ENCODE results near the gene OTOGL.
"Not testable (repeated sequence)": the region's sequence is repeated elsewhere in the genome, so short reads cannot be mapped to it uniquely, and the experiment has no call there.

OTOGL gene

GRCh38 chr12:80299976-80300375, 200.6 kb downstream of the OTOGL start:
- no peak overlapping the region for H2BK15ac ChIP-seq (ENCODE audit: low read depth, poor library complexity, severe bottlenecking)

GRCh38 chr12:80307436-80307835, 208.1 kb downstream of the OTOGL start:
- H3K27ac ChIP-seq (ENCODE audit: low read length, poor library complexity, severe bottlenecking); H3K4ac ChIP-seq (ENCODE audit: low read depth in 1 of 2, low read length in 2 of 2); H2BK5ac ChIP-seq (ENCODE audit: low read depth, low read length, poor library complexity, severe bottlenecking); H3K4me1 ChIP-seq (ENCODE audit: control insufficient read depth, insufficient read depth, low read depth, low read length); H2AK5ac ChIP-seq (ENCODE audit: low read length, severe bottlenecking); H3K79me1 ChIP-seq (replicated peaks; ENCODE audit: low read length, poor library complexity, severe bottlenecking); H2AFZ ChIP-seq (ENCODE audit: low read depth, low read length); H3K9me3 ChIP-seq (ENCODE audit: control insufficient read depth, low read length); H2BK12ac ChIP-seq (ENCODE audit: low read length in 2 of 2); H4K91ac ChIP-seq (ENCODE audit: low read length); H4K8ac ChIP-seq (ENCODE audit: low read length); H2BK15ac ChIP-seq (ENCODE audit: low read depth, poor library complexity, severe bottlenecking); DNase-seq; H3K36me3 ChIP-seq (ENCODE audit: control insufficient read depth in 1 of 2, insufficient read depth in 2 of 2, low read depth in 1 of 2, low read length in 2 of 2); H3K4me3 ChIP-seq (ENCODE audit: insufficient read depth in 1 of 2, low read depth in 1 of 2, low read length in 2 of 2); H3K18ac ChIP-seq (ENCODE audit: low read depth in 1 of 2, low read length in 2 of 2); H3K4me2 ChIP-seq (ENCODE audit: low read length, poor library complexity, severe bottlenecking); H3K27me3 ChIP-seq (ENCODE audit: control insufficient read depth in 1 of 2, insufficient read depth in 1 of 2, low read length in 2 of 2); H3K14ac ChIP-seq (ENCODE audit: low read length in 2 of 2); H3K23ac ChIP-seq (ENCODE audit: low read length in 2 of 2); H2BK120ac ChIP-seq (ENCODE audit: low read depth, low read length); H3K9ac ChIP-seq (ENCODE audit: low read length): not testable (repeated sequence)
- 96% methylated on average over 9 of the region's 27 CpGs for WGBS

More at GRCh38 chr12:80299976-80300375, 200.6 kb downstream of the OTOGL start:
- no peaks in the 10 kb centered on the region for H3K9me3 ChIP-seq (ENCODE audit: control insufficient read depth, low read length)
- no peaks in the 10 kb centered on the region for H3K79me1 ChIP-seq (replicated peaks; ENCODE audit: low read length, poor library complexity, severe bottlenecking)
- H3K4me3 ChIP-seq (ENCODE audit: insufficient read depth in 1 of 2, low read depth in 1 of 2, low read length in 2 of 2), result no peak overlapping the region
- H3K27me3 ChIP-seq (ENCODE audit: control insufficient read depth in 1 of 2, insufficient read depth in 1 of 2, low read length in 2 of 2), result no peaks in the 10 kb centered on the region
- no peaks in the 10 kb centered on the region for H3K36me3 ChIP-seq (ENCODE audit: control insufficient read depth in 1 of 2, insufficient read depth in 2 of 2, low read depth in 1 of 2, low read length in 2 of 2)
- DNase-seq, result no peak
- H3K4me1 ChIP-seq (ENCODE audit: control insufficient read depth, insufficient read depth, low read depth, low read length), result no peaks in the 10 kb centered on the region
- H2BK12ac ChIP-seq (ENCODE audit: low read length in 2 of 2), result no peak overlapping the region
- no peak overlapping the region for H3K27ac ChIP-seq (ENCODE audit: low read length, poor library complexity, severe bottlenecking)
- H2BK5ac ChIP-seq (ENCODE audit: low read depth, low read length, poor library complexity, severe bottlenecking), result no peak overlapping the region
- no peak overlapping the region for H4K8ac ChIP-seq (ENCODE audit: low read length)
- no peak overlapping the region for H2AK5ac ChIP-seq (ENCODE audit: low read length, severe bottlenecking)
- H3K4ac ChIP-seq (ENCODE audit: low read depth in 1 of 2, low read length in 2 of 2), result no peak overlapping the region
- no peak overlapping the region for H3K4me2 ChIP-seq (ENCODE audit: low read length, poor library complexity, severe bottlenecking)
- H4K91ac ChIP-seq (ENCODE audit: low read length), result no peak overlapping the region
- no peak overlapping the region for H2BK120ac ChIP-seq (ENCODE audit: low read depth, low read length)
- H3K18ac ChIP-seq (ENCODE audit: low read depth in 1 of 2, low read length in 2 of 2), result no peak overlapping the region
- WGBS, result 88% methylated on average over 3 of the region's 3 CpGs
- no peak overlapping the region for H3K14ac ChIP-seq (ENCODE audit: low read length in 2 of 2)
- no peak overlapping the region for H2AFZ ChIP-seq (ENCODE audit: low read depth, low read length)
- H3K9ac ChIP-seq (ENCODE audit: low read length), result no peak overlapping the region
- no peak overlapping the region for H3K23ac ChIP-seq (ENCODE audit: low read length in 2 of 2)

GRCh38 chr12:80313209-80313608, 213.9 kb downstream of the OTOGL start:
- no peak overlapping the region for H3K23ac ChIP-seq (ENCODE audit: low read length in 2 of 2)
- no peak for DNase-seq
- H3K14ac ChIP-seq (ENCODE audit: low read length in 2 of 2), result no peak overlapping the region
- no peak overlapping the region for H4K8ac ChIP-seq (ENCODE audit: low read length)
- H3K18ac ChIP-seq (ENCODE audit: low read depth in 1 of 2, low read length in 2 of 2), result no peak overlapping the region
- no peak overlapping the region for H3K4ac ChIP-seq (ENCODE audit: low read depth in 1 of 2, low read length in 2 of 2)
- H3K27me3 ChIP-seq (ENCODE audit: control insufficient read depth in 1 of 2, insufficient read depth in 1 of 2, low read length in 2 of 2), result peaks cover 0 to 3% of the 10 kb centered on the region in 2 experiments
- WGBS, result no CpG with 5 or more reads among the region's 3 CpGs
- H3K9ac ChIP-seq (ENCODE audit: low read length), result no peak overlapping the region
- H4K91ac ChIP-seq (ENCODE audit: low read length), result no peak overlapping the region
- no peak overlapping the region for H2BK5ac ChIP-seq (ENCODE audit: low read depth, low read length, poor library complexity, severe bottlenecking)
- H3K9me3 ChIP-seq (ENCODE audit: control insufficient read depth, low read length), result no peaks in the 10 kb centered on the region
- H2AFZ ChIP-seq (ENCODE audit: low read depth, low read length), result no peak overlapping the region
- no peaks in the 10 kb centered on the region for H3K4me1 ChIP-seq (ENCODE audit: control insufficient read depth, insufficient read depth, low read depth, low read length)
- no peaks in the 10 kb centered on the region for H3K36me3 ChIP-seq (ENCODE audit: control insufficient read depth in 1 of 2, insufficient read depth in 2 of 2, low read depth in 1 of 2, low read length in 2 of 2)
- no peak overlapping the region for H2BK120ac ChIP-seq (ENCODE audit: low read depth, low read length)
- H3K4me3 ChIP-seq (ENCODE audit: insufficient read depth in 1 of 2, low read depth in 1 of 2, low read length in 2 of 2), result no peak overlapping the region
- H2BK15ac ChIP-seq (ENCODE audit: low read depth, poor library complexity, severe bottlenecking), result no peak overlapping the region
- no peak overlapping the region for H3K27ac ChIP-seq (ENCODE audit: low read length, poor library complexity, severe bottlenecking)
- H3K79me1 ChIP-seq (replicated peaks; ENCODE audit: low read length, poor library complexity, severe bottlenecking), result no peaks in the 10 kb centered on the region
- H2BK12ac ChIP-seq (ENCODE audit: low read length in 2 of 2), result no peak overlapping the region
- no peak overlapping the region for H2AK5ac ChIP-seq (ENCODE audit: low read length, severe bottlenecking)
- H3K4me2 ChIP-seq (ENCODE audit: low read length, poor library complexity, severe bottlenecking), result no peak overlapping the region

GRCh38 chr12:80314741-80315140, 215.4 kb downstream of the OTOGL start:
- H3K79me1 ChIP-seq (replicated peaks; ENCODE audit: low read length, poor library complexity, severe bottlenecking), result no peaks in the 10 kb centered on the region

More at GRCh38 chr12:80314741-80315140, 215.4 kb downstream of the OTOGL start:
- Histone ChIP-seq H3K18ac (ENCODE audit: low read depth in 1 of 2, low read length in 2 of 2) (no peak overlapping the region), H3K4me3 (ENCODE audit: insufficient read depth in 1 of 2, low read depth in 1 of 2, low read length in 2 of 2) (no peak overlapping the region), H3K9me3 (ENCODE audit: control insufficient read depth, low read length) (no peaks in the 10 kb centered on the region), H4K8ac (ENCODE audit: low read length) (no peak overlapping the region), H2BK15ac (ENCODE audit: low read depth, poor library complexity, severe bottlenecking) (no peak overlapping the region), H3K4me2 (ENCODE audit: low read length, poor library complexity, severe bottlenecking) (no peak overlapping the region), H3K4me1 (ENCODE audit: control insufficient read depth, insufficient read depth, low read depth, low read length) (no peaks in the 10 kb centered on the region), H3K27me3 (ENCODE audit: control insufficient read depth in 1 of 2, insufficient read depth in 1 of 2, low read length in 2 of 2) (no peaks in the 10 kb centered on the region), H3K36me3 (ENCODE audit: control insufficient read depth in 1 of 2, insufficient read depth in 2 of 2, low read depth in 1 of 2, low read length in 2 of 2) (no peaks in the 10 kb centered on the region), H2BK12ac (ENCODE audit: low read length in 2 of 2) (no peak overlapping the region), H2BK5ac (ENCODE audit: low read depth, low read length, poor library complexity, severe bottlenecking) (no peak overlapping the region), H3K27ac (ENCODE audit: low read length, poor library complexity, severe bottlenecking) (no peak overlapping the region), H3K14ac (ENCODE audit: low read length in 2 of 2) (no peak overlapping the region), H4K91ac (ENCODE audit: low read length) (no peak overlapping the region), H3K23ac (ENCODE audit: low read length in 2 of 2) (no peak overlapping the region), H3K4ac (ENCODE audit: low read depth in 1 of 2, low read length in 2 of 2) (no peak overlapping the region), H2AK5ac (ENCODE audit: low read length, severe bottlenecking) (no peak overlapping the region), H3K9ac (ENCODE audit: low read length) (no peak overlapping the region), H2BK120ac (ENCODE audit: low read depth, low read length) (no peak overlapping the region), H2AFZ (ENCODE audit: low read depth, low read length) (no peak overlapping the region)
- DNase-seq, result no peak
- WGBS, result 100% methylated on average over 1 of the region's 1 CpG
